AG09319 (cell line): Measurements from ENCODE around the gene FAM32A.

Source experiments
- DNase-seq: peaks from one replicate; pipeline ENCODE4 v3.0.0-alpha.2; 2010; ENCODE audit warnings: low read depth; ENCODE audit errors: extremely low read depth
- TF ChIP-seq, protein P1 (sequence below): IDR thresholded peaks from 2 replicates; pipeline ENCODE4 v1.5.1; 2011; ENCODE audit warnings: low read depth, mild to moderate bottlenecking, inconsistent platforms, low read length, moderate library complexity

FAM32A gene

GRCh38 chr19:16184665-16185122 lies 516 bp upstream of the FAM32A start:
- no peak for DNase-seq
- TF ChIP-seq, protein P1, sequence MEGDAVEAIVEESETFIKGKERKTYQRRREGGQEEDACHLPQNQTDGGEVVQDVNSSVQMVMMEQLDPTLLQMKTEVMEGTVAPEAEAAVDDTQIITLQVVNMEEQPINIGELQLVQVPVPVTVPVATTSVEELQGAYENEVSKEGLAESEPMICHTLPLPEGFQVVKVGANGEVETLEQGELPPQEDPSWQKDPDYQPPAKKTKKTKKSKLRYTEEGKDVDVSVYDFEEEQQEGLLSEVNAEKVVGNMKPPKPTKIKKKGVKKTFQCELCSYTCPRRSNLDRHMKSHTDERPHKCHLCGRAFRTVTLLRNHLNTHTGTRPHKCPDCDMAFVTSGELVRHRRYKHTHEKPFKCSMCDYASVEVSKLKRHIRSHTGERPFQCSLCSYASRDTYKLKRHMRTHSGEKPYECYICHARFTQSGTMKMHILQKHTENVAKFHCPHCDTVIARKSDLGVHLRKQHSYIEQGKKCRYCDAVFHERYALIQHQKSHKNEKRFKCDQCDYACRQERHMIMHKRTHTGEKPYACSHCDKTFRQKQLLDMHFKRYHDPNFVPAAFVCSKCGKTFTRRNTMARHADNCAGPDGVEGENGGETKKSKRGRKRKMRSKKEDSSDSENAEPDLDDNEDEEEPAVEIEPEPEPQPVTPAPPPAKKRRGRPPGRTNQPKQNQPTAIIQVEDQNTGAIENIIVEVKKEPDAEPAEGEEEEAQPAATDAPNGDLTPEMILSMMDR, result no peak

DNA sequence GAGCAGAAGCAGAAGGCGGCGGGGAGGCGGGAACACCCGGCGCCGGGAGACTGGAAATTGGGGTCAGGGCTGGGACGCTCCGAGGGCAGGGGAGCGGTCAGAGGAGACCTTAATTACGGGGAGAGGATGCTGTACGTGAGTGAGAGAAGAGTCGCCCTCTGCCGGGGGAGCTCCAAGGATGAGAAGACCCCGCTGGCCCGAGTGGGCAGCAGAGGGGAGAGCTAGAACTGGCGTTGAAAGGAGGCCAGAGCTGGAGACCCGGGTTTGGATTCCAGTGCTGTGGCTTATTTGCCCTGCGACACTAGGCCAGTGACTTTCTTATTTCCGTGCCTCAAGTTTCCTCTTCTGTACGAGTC lies 536 bp downstream of the FAM32A start:
- no peak for DNase-seq
- TF ChIP-seq, protein P1, result peak; percentile 48

DNA sequence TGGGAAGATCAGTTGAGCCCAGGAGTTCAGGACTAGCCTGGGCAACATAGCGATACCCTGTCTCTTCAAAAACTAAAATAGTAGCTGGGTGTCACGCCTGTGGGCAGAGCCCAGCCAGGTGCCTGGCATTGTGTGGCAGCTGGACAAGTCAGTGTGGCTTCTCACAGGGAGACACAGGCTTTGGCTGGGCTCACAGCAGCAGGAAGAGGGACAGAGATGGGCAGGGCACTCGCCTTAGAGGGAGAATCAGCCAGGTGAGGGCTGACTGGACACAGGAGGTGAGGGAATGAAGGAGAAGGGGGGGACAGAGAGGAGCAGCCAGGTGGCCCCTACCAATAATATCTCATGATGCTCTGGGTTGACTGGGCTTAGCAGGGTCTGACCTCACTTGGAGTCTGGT lies 3.3 kb downstream of the FAM32A start:
- TF ChIP-seq, protein P1, result no peak
- DNase-seq, result no peak

DNA sequence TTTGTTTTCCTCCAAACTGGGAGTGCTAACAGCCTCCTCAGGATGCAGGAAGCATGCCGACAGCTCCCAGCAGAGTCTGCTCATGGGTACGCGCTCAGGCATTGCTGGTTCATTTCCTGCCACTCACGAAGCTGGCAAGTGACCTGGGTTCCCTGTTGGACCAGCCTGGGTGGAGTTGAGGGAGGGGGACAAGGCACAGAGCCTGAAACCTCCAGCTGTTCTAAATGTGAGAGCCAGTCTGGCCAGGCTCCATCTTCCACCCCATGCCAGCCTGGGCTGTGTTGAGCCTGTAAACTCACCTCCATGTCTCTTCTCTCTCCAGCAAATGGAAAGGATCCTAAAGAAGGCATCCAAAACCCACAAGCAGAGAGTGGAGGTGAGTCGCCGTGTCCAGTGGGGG lies 5.0 kb downstream of the FAM32A start:
- no peak for DNase-seq
- TF ChIP-seq, protein P1, result no peak

GRCh38 chr19:16190736-16191135 lies 5.5 kb downstream of the FAM32A start:
- no peak for DNase-seq
- TF ChIP-seq, protein P1, result no peak

- no peak for DNase-seq
- TF ChIP-seq, protein P1, result no peak
Measured at GRCh38 chr19:16191216-16191908, 6.2 kb downstream of the FAM32A start.

DNA sequence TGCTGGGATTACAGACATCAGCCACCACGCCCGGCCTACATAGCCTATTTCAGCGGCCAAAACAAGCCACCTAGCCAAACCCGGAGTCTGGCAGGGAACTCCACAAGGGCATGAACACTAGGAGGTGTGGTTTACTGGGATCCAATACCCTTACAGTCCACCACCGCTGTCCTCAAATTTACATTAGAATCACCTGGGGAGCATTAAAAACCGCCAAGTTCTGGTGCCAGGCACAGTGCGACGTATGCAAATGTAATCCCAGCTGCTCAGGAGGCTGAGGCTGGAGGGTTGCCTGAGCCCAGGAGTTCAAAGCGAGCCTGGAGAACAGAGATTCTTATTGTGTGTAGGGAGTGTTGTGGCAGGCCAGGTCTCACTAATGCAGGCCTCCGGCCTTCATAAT lies 8.3 kb downstream of the FAM32A start:
- DNase-seq, result no peak

More for the DNA sequence above, 8.3 kb downstream of the FAM32A start:
- TF ChIP-seq, protein P1, result no peak
